ENCODE results near the gene GPR34.

Gene GPR34

GRCh38 chrX:41739871-41740270, 51.1 kb downstream of the GPR34 start:
- no peak for DNase-seq
